DND-41 (cell line): ENCODE measurements around the gene KIF21A.

Experiments
- ATAC-seq: fragments of 200-7000 bp; cut with Tn5 transposase; 3 replicates; pipeline ENCODE4 v1.9.1; 2021; ENCODE audit warnings: low read depth; ENCODE audit not compliant: insufficient read depth
- DNase-seq: peaks from one replicate; pipeline ENCODE4 v3.0.0-alpha.2; 2020
- H2AFZ ChIP-seq: 2 replicates; pipeline ENCODE4 v1.6.0; 2012; ENCODE audit warnings: low read depth, low read length
- H3K27ac ChIP-seq: 2 replicates; pipeline ENCODE4 v1.5.1; 2012; ENCODE audit warnings: low read length, inconsistent platforms
- H3K27me3 ChIP-seq: fragments of 200-600 bp; sonication (generic); 2 replicates; pipeline ENCODE4 v1.6.0; 2012; ENCODE audit warnings: low read length, mild to moderate bottlenecking, inconsistent platforms; ENCODE audit not compliant: insufficient read depth, poor library complexity
- H3K36me3 ChIP-seq: 2 replicates; pipeline ENCODE4 v1.5.1; 2012; ENCODE audit warnings: low read length, inconsistent platforms; ENCODE audit not compliant: insufficient read depth
- H3K4me1 ChIP-seq: 2 replicates; pipeline ENCODE4 v1.5.1; 2012; ENCODE audit warnings: mild to moderate bottlenecking, low read length; ENCODE audit not compliant: insufficient read depth
- H3K4me2 ChIP-seq: 2 replicates; pipeline ENCODE4 v1.6.0; 2012; ENCODE audit warnings: mild to moderate bottlenecking, moderate library complexity, low read length, inconsistent platforms; ENCODE audit not compliant: insufficient read depth
- H3K4me3 ChIP-seq, 2 experiments: fragments of 200-600 bp in 1 of 2; shearing (Covaris generic) in 1 of 2; 2 replicates each; pipeline ENCODE4 v1.5.1; 2012 to 2016; ENCODE audit warnings: inconsistent platforms in 2 of 2, low read length in 2 of 2, mild to moderate bottlenecking in 2 of 2, low read depth in 1 of 2, moderate library complexity in 1 of 2
- H3K79me2 ChIP-seq: 2 replicates; pipeline ENCODE4 v1.6.0; 2012; ENCODE audit warnings: low read length, inconsistent platforms; ENCODE audit not compliant: insufficient read depth
- H3K9ac ChIP-seq: 2 replicates; pipeline ENCODE4 v1.6.0; 2012; ENCODE audit warnings: low read depth, mild to moderate bottlenecking, inconsistent platforms, low read length, moderate library complexity
- H3K9me3 ChIP-seq: 2 replicates; pipeline ENCODE4 v1.5.1; 2012; ENCODE audit warnings: low read length, moderate library complexity, mild to moderate bottlenecking, inconsistent platforms; ENCODE audit not compliant: insufficient read depth, severe bottlenecking
- H4K20me1 ChIP-seq: 2 replicates; pipeline ENCODE4 v1.6.0; 2012; ENCODE audit warnings: low read length; ENCODE audit not compliant: insufficient read depth
- EZH2 ChIP-seq: IDR thresholded peaks from 3 replicates; pipeline ENCODE4 v1.6.1; 2012; ENCODE audit warnings: borderline replicate concordance, low read depth, mild to moderate bottlenecking, moderate library complexity, low read length, inconsistent platforms; ENCODE audit not compliant: severe bottlenecking
- TF ChIP-seq, protein P1 (sequence below): IDR thresholded peaks from 2 replicates; pipeline ENCODE4 v1.5.1; 2012; ENCODE audit warnings: borderline replicate concordance, low read length, moderate library complexity, mild to moderate bottlenecking; ENCODE audit not compliant: poor library complexity, severe bottlenecking; ENCODE audit errors: extremely low read depth

KIF21A gene

DNA sequence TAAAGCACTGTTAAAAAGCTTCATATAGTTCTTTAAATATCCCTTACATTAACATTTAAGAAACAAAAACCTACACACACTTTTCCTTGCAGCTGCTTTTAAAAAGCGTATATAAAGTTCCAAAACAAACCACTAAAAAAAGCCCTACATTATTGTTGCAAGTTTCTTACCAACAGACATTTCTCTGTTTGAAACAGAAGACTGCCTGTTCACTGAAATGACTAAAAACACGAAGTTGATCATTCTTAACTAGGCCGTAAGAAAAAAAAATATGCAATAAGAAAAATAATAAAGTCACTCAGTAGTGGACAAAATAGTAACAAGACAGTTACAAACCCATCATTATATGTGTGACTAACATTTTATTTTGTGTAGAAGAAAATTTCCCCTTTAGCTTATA, 37.3 kb downstream of the KIF21A start:
- H3K4me3 ChIP-seq = no peak overlapping the region
- DNase-seq (no peak), ATAC-seq (no peak)
- no peaks in the 10 kb centered on the region for H3K27me3 ChIP-seq
- no peaks in the 10 kb centered on the region for H3K36me3 ChIP-seq
- H3K9me3 ChIP-seq = no peaks in the 10 kb centered on the region
- TF ChIP-seq, protein P1, sequence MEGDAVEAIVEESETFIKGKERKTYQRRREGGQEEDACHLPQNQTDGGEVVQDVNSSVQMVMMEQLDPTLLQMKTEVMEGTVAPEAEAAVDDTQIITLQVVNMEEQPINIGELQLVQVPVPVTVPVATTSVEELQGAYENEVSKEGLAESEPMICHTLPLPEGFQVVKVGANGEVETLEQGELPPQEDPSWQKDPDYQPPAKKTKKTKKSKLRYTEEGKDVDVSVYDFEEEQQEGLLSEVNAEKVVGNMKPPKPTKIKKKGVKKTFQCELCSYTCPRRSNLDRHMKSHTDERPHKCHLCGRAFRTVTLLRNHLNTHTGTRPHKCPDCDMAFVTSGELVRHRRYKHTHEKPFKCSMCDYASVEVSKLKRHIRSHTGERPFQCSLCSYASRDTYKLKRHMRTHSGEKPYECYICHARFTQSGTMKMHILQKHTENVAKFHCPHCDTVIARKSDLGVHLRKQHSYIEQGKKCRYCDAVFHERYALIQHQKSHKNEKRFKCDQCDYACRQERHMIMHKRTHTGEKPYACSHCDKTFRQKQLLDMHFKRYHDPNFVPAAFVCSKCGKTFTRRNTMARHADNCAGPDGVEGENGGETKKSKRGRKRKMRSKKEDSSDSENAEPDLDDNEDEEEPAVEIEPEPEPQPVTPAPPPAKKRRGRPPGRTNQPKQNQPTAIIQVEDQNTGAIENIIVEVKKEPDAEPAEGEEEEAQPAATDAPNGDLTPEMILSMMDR = no peak
- TF ChIP-seq EZH2 = no peak
- no peak overlapping the region for H2AFZ ChIP-seq
- no peaks in the 10 kb centered on the region for H3K79me2 ChIP-seq
- no peak overlapping the region for H3K4me2 ChIP-seq
- no peaks in the 10 kb centered on the region for H4K20me1 ChIP-seq
- H3K27ac ChIP-seq = no peak overlapping the region
- H3K9ac ChIP-seq = no peak overlapping the region
- no peaks in the 10 kb centered on the region for H3K4me1 ChIP-seq

DNA sequence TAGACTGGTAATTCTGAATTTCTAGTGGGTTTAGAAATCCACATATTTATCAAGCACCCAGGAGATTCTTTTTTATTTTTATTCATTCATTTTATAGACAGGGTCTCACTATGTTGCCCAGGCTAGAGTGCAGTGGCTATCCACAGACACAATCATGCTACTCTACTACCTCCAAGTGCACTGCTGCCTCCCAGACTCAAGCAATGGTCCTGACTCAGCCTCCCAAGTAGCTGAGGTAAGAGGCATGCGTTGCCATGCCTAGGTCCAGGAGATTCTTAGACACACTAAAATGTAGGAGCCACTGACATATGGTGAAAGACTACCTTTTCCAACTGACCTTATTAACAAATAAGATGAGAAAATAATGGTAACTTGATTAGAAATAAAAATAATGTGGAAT, 38.9 kb downstream of the KIF21A start:
- H4K20me1 ChIP-seq = no peaks in the 10 kb centered on the region
- H3K27ac ChIP-seq = no peak overlapping the region
- no peak overlapping the region for H2AFZ ChIP-seq
- no peaks in the 10 kb centered on the region for H3K79me2 ChIP-seq
- H3K36me3 ChIP-seq = no peaks in the 10 kb centered on the region
- ATAC-seq (no peak), DNase-seq (no peak)
- TF ChIP-seq, protein P1 = no peak
- no peak for TF ChIP-seq EZH2
- no peaks in the 10 kb centered on the region for H3K4me1 ChIP-seq
- no peak overlapping the region for H3K9ac ChIP-seq
- no peaks in the 10 kb centered on the region for H3K27me3 ChIP-seq
- H3K9me3 ChIP-seq = no peaks in the 10 kb centered on the region
- no peak overlapping the region for H3K4me3 ChIP-seq
- no peak overlapping the region for H3K4me2 ChIP-seq

DNA sequence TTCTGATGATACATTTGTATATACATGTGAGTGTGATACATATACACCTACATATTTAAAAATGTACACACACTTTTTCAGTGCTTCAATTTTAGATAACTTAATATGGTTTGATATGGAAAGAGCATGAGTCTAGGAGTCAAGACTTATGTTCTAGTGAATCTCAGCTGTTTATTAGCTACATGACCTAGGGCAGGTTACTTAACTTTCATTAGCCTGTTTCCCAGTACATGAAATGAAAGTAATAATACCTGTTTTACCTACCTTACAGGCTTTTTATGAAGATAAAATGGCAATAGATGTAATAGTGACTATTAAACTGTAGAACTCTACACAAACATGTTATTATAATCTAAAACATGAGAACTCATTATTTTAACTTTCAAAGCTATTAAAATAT, 39.5 kb downstream of the KIF21A start:
- H3K4me1 ChIP-seq = no peaks in the 10 kb centered on the region
- H3K4me2 ChIP-seq = no peak overlapping the region
- H3K27me3 ChIP-seq = no peaks in the 10 kb centered on the region
- no peak overlapping the region for H2AFZ ChIP-seq
- DNase-seq (no peak), ATAC-seq (no peak)
- no peak overlapping the region for H3K9ac ChIP-seq
- no peaks in the 10 kb centered on the region for H3K36me3 ChIP-seq
- H3K79me2 ChIP-seq = no peaks in the 10 kb centered on the region
- TF ChIP-seq, protein P1 = no peak
- no peak for TF ChIP-seq EZH2
- no peak overlapping the region for H3K27ac ChIP-seq
- no peaks in the 10 kb centered on the region for H3K9me3 ChIP-seq
- no peaks in the 10 kb centered on the region for H4K20me1 ChIP-seq
- H3K4me3 ChIP-seq = no peak overlapping the region

- H3K4me2 ChIP-seq = no peak overlapping the region
- no peaks in the 10 kb centered on the region for H3K36me3 ChIP-seq
- ATAC-seq (no peak), DNase-seq (no peak)
- no peaks in the 10 kb centered on the region for H3K27me3 ChIP-seq
- H3K4me1 ChIP-seq = no peaks in the 10 kb centered on the region
- H2AFZ ChIP-seq = no peak overlapping the region
- TF ChIP-seq, protein P1 = no peak
- no peak for TF ChIP-seq EZH2
- H3K27ac ChIP-seq = no peak overlapping the region
- no peaks in the 10 kb centered on the region for H3K79me2 ChIP-seq
- H3K9ac ChIP-seq = no peak overlapping the region
- H4K20me1 ChIP-seq = no peaks in the 10 kb centered on the region
- no peaks in the 10 kb centered on the region for H3K9me3 ChIP-seq
- H3K4me3 ChIP-seq = no peak overlapping the region
Observed at GRCh38 chr12:39402922-39403321, 40.0 kb downstream of the KIF21A start.
